HG02759 (cell line): ENCODE results near the gene TRABD2B.

Experiments
- ATAC-seq: cut with Tn5 transposase; IDR thresholded peaks from one replicate; pipeline ENCODE4 v1.9.1; 2021; ENCODE audit warnings: mild to moderate bottlenecking, moderate library complexity; ENCODE audit not compliant: unreplicated experiment

TRABD2B gene

DNA sequence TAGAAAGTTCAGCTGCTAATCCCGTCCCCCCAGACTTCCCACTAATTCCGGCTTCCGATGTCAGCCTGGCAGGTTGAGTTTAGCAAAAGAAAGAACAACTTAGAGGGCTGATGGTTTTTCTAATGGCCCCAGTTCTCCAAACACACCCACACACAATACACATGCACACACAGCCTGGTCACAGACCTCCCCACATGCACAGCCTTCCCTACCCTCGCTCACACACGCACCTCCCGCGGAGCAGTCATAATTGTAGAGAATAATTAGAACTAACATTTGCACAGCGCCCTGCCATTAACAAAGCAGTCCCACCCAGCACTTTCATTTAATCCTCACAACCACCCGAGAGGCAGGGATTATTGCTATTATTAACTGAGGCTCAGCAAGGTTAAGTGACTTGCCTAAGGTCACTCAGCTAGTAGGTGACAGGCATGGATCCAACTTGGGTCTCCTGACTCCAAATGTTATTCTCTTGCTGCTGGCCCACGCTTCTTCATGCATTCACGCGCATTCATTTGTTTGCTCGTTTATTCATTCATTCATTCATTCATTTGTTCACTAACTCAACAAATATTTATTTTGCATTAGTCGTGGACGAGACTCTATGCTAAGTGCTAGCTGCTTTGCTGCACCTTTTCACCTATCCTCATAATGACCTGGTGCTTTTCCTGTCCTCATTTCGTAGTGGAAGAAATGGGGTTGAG, 284.4 kb downstream of the TRABD2B start:
- no peak for ATAC-seq

DNA sequence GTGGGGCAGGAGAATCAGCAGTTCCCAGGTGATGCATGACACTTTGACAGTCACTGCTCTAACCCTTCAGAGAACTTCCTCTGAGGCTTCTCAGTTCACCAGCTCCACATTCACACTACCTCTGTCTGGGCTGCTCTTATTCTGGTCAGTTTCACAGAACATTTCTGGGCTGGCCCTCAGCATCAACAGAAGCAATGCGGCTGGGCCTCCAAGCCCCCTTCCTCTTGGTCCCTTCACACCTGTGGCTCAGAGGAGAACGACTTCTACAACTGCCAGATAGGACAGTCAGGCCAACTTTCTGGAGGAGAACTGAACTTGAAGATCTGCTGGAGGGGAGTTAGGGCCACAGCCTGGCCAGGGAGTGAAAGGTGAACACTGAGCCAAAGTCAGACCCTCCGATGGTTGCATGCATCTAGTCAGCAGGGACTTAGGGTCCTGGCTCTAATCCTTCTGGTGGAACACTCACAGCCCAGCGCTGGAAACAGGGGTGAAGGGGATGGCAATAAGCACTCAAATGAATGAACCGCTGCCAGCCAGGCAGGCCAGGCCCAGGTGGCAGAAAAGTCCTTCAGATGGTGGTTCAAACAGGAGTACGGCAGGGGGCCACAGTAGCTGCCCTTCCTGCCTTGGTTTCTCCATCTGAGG, 285.2 kb downstream of the TRABD2B start:
- ATAC-seq = no peak

DNA sequence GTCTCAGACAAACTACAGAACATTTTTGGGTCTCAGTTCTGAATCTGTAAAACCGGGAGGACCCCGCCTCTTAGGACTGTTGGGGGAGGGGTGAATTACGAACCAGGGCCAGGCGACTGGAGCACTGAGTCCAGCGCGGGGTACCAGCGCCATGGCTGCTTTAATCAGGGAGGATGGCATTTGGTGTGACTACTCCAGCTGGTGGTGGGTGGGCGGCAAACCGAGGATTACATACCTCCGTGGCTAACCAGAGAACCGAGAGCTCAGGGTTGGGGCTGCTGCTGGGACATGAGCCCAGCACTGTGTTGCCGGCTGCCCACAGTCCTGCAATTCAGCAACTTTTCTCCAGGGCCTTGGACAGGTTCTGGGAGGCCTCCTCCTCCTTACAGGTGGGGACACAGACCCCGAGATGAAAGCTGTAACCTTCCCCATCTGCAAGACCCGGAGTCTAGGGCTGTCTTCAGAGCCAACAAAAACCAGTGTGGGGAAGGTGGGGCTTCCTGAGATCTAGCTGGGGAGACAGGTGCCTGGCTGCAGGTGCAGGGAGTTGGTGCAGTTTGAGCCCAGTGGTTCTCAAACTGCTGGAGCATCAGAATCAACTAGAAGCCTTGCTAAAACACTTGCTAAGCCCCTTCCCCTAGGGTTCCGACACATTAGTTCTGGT, 285.9 kb downstream of the TRABD2B start:
- ATAC-seq = no peak
